HepG2 (cell line): ENCODE results near the gene ZFP36L2. TPM values are rescaled to one million over a fixed set of nuclear protein-coding genes. Genes with fewer than 3 reads are reported as not detected.
A peak's percentile ranks its signal among the peaks of the same experiment; 100 is the strongest.

Experiments used
- ARID2 ChIP-seq: sonication (generic); formaldehyde crosslinking; IDR thresholded peaks from 2 replicates; pipeline ENCODE4 v1.8.1; 2022; ENCODE audit warnings: mild to moderate bottlenecking, missing genetic modification reagents, borderline replicate concordance
- GATAD2A ChIP-seq: IDR thresholded peaks from 2 replicates; pipeline ENCODE4 v1.6.1; 2016
- HNRNPH1 ChIP-seq: fragments of 200-400 bp; formaldehyde crosslinking; optimal IDR thresholded peaks from 2 replicates; pipeline ENCODE3; 2017; ENCODE audit warnings: mild to moderate bottlenecking, low read depth, low read length
- ISL2 ChIP-seq: sonication (generic); formaldehyde crosslinking; IDR thresholded peaks from 2 replicates; pipeline ENCODE4 v1.5.0; 2020; ENCODE audit warnings: missing genetic modification reagents
- MTF1 ChIP-seq: sonication (generic); formaldehyde crosslinking; IDR thresholded peaks from 2 replicates; pipeline ENCODE4 v1.5.0; 2020; ENCODE audit warnings: missing genetic modification reagents
- NRL ChIP-seq: sonication (generic); formaldehyde crosslinking; IDR thresholded peaks from 2 replicates; pipeline ENCODE4 v1.5.0; 2020; ENCODE audit warnings: missing genetic modification reagents, mild to moderate bottlenecking, moderate library complexity, borderline replicate concordance
- ONECUT2 ChIP-seq: sonication (generic); formaldehyde crosslinking; IDR thresholded peaks from 2 replicates; pipeline ENCODE4 v1.4.0; 2020; ENCODE audit warnings: missing genetic modification reagents
- PHF20 ChIP-seq: sonication (generic); formaldehyde crosslinking; IDR thresholded peaks from 2 replicates; pipeline ENCODE4 v1.5.0; 2020; ENCODE audit warnings: mild to moderate bottlenecking, missing genetic modification reagents
- RNF219 ChIP-seq: sonication (generic); formaldehyde crosslinking; IDR thresholded peaks from 2 replicates; pipeline ENCODE4 v1.5.0; 2020; ENCODE audit warnings: mild to moderate bottlenecking, missing genetic modification reagents
- YY1 ChIP-seq: IDR thresholded peaks from 2 replicates; pipeline ENCODE4 v1.6.1; 2011; ENCODE audit warnings: low read length, low read depth, moderate library complexity, mild to moderate bottlenecking; ENCODE audit not compliant: insufficient read depth, insufficient replicate concordance
- ZBTB21 ChIP-seq: sonication (generic); formaldehyde crosslinking; IDR thresholded peaks from 2 replicates; pipeline ENCODE4 v1.4.0; 2020; ENCODE audit warnings: missing genetic modification reagents
- ZNF101 ChIP-seq: sonication (generic); formaldehyde crosslinking; IDR thresholded peaks from 2 replicates; pipeline ENCODE4 v1.4.0; 2020; ENCODE audit warnings: mild to moderate bottlenecking, low read depth, missing genetic modification reagents, borderline replicate concordance
- ZNF251 ChIP-seq: sonication (generic); formaldehyde crosslinking; IDR thresholded peaks from 2 replicates; pipeline ENCODE4 v1.9.0; 2021; ENCODE audit warnings: mild to moderate bottlenecking, missing genetic modification reagents
- ZNF263 ChIP-seq: sonication (generic); formaldehyde crosslinking; IDR thresholded peaks from 2 replicates; pipeline ENCODE4 v1.4.0; 2020; ENCODE audit warnings: missing genetic modification reagents
- ZNF280D ChIP-seq: sonication (generic); formaldehyde crosslinking; IDR thresholded peaks from 2 replicates; pipeline ENCODE4 v1.5.1; 2020; ENCODE audit warnings: mild to moderate bottlenecking, missing genetic modification reagents
- ZNF430 ChIP-seq: sonication (generic); formaldehyde crosslinking; IDR thresholded peaks from 2 replicates; pipeline ENCODE4 v1.9.0; 2021; ENCODE audit warnings: mild to moderate bottlenecking, missing genetic modification reagents
- ZNF770 ChIP-seq: sonication (generic); formaldehyde crosslinking; IDR thresholded peaks from 2 replicates; pipeline ENCODE4 v1.5.0; 2020; ENCODE audit warnings: mild to moderate bottlenecking, missing genetic modification reagents
- ZNF788 ChIP-seq: sonication (generic); formaldehyde crosslinking; IDR thresholded peaks from 2 replicates; pipeline ENCODE4 v1.5.0; 2020; ENCODE audit warnings: mild to moderate bottlenecking, missing genetic modification reagents, borderline replicate concordance
- ZNF816 ChIP-seq: sonication (generic); formaldehyde crosslinking; IDR thresholded peaks from 2 replicates; pipeline ENCODE4 v1.8.0; 2022; ENCODE audit warnings: missing genetic modification reagents, mild to moderate bottlenecking, borderline replicate concordance
- polyA plus RNA-seq, 8 experiments: library from polyadenylated mRNA; depleted of rRNA in 3 of 8; stranded (reverse) in 7 of 8; unstranded in 1 of 8; fragments of >200 nt; fragmentation: Illumina TruSeq in 4 of 8; extraction: Trizol in 4 of 8; gene quantifications; 2 replicates each; pipeline versions ENCODE4 v1.2.1 to v1.2.3, GENCODE V29; 2011 to 2016; ENCODE audit warnings: low read depth in 4 of 8, missing spikeins in 1 of 8, mixed read lengths in 1 of 8; ENCODE audit not compliant: insufficient read depth in 1 of 8
- total RNA-seq, 5 experiments: library from RNA; depleted of rRNA; stranded (reverse); fragments of >200 nt; fragmentation: Illumina TruSeq; extraction: Trizol; gene quantifications; 2 replicates each; pipeline ENCODE4 v1.2.3, GENCODE V29; 2016; ENCODE audit warnings: low read depth in 1 of 5
- TF ChIP-seq, protein P1 (sequence below): sonication (generic); formaldehyde crosslinking; IDR thresholded peaks from 2 replicates; pipeline ENCODE4 v1.8.0; 2022; ENCODE audit warnings: mild to moderate bottlenecking, missing genetic modification reagents, moderate library complexity
- TF ChIP-seq, protein P2 (sequence below): sonication (generic); formaldehyde crosslinking; IDR thresholded peaks from 2 replicates; pipeline ENCODE4 v1.4.0; 2020; ENCODE audit warnings: missing genetic modification reagents

Gene ZFP36L2
- total and polyA plus RNA-seq, 2 of the 13 experiments (the other 11 are each of a cell fraction or from before 2014, with no cell fraction given), result 11.2 to 21.8 TPM

DNA sequence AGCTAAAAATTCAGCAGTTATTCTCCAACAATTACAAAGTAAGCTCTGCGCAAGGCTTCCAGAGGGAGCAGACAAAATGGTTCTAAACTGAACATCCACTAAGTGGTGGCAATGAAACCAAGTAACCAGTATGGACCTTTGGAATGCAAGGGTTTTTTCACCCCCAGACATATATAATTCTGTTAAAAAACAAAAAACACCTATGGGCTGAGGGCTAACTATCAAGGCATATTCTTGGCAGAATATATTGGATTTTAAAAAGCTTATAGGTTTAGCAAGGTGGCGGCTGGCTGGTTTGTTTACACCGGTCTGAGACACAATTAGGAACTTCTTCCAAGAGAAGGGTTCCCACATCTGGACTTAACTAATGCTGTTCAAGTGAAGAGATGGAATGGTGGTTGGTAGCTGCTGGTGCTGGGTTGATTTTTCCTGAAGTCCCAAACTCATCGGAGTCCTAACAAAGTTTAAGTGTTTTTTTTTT, 2.8 kb downstream of the ZFP36L2 start (continued):
- no peak for TF ChIP-seq ZNF816 (CRISPR knock-in tag)
- no peak for TF ChIP-seq ZBTB21 (CRISPR knock-in tag)
- TF ChIP-seq ZNF251 (CRISPR knock-in tag), result no peak
- TF ChIP-seq, protein P1, sequence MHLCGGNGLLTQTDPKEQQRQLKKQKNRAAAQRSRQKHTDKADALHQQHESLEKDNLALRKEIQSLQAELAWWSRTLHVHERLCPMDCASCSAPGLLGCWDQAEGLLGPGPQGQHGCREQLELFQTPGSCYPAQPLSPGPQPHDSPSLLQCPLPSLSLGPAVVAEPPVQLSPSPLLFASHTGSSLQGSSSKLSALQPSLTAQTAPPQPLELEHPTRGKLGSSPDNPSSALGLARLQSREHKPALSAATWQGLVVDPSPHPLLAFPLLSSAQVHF (CRISPR knock-in tag), result no peak
- TF ChIP-seq PHF20 (CRISPR knock-in tag), result no peak
- no peak for TF ChIP-seq HNRNPH1
- no peak for TF ChIP-seq ZNF101 (CRISPR knock-in tag)
- 0 out of 2 replicates have a peak, but pooled peaks have one; percentile 37 for TF ChIP-seq ZNF430 (CRISPR knock-in tag)
- TF ChIP-seq MTF1 (CRISPR knock-in tag), result 0 out of 2 replicates have a peak, but pooled peaks have one; percentile 24
- TF ChIP-seq YY1, result no peak
- no peak for TF ChIP-seq GATAD2A (CRISPR knock-in tag)
- TF ChIP-seq ONECUT2 (CRISPR knock-in tag), result no peak
- no peak for TF ChIP-seq RNF219 (CRISPR knock-in tag)
- TF ChIP-seq, protein P2, sequence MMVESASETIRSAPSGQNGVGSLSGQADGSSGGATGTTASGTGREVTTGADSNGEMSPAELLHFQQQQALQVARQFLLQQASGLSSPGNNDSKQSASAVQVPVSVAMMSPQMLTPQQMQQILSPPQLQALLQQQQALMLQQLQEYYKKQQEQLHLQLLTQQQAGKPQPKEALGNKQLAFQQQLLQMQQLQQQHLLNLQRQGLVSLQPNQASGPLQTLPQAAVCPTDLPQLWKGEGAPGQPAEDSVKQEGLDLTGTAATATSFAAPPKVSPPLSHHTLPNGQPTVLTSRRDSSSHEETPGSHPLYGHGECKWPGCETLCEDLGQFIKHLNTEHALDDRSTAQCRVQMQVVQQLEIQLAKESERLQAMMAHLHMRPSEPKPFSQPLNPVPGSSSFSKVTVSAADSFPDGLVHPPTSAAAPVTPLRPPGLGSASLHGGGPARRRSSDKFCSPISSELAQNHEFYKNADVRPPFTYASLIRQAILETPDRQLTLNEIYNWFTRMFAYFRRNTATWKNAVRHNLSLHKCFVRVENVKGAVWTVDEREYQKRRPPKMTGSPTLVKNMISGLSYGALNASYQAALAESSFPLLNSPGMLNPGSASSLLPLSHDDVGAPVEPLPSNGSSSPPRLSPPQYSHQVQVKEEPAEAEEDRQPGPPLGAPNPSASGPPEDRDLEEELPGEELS (CRISPR knock-in tag), result no peak
- no peak for TF ChIP-seq ZNF770 (CRISPR knock-in tag)
- TF ChIP-seq ZNF280D (CRISPR knock-in tag), result peak; percentile 15; the same call in 1 of the 2 replicates
- no peak for TF ChIP-seq ZNF263 (CRISPR knock-in tag)
- no peak for TF ChIP-seq ARID2 (CRISPR knock-in tag)
- TF ChIP-seq NRL (CRISPR knock-in tag), result no peak
- no peak for TF ChIP-seq ISL2
- no peak for TF ChIP-seq ZNF788
